Lower leg skin (tissue), 3 donors: ENCODE results near the gene GATA5.

Experiments
- CTCF ChIP-seq, 3 donors: fragments of 450-650 bp; IDR thresholded peaks; one replicate each; pipeline ENCODE4 v1.5.1; 2016; ENCODE audit warnings: antibody characterized with exemption in 3 of 3, mild to moderate bottlenecking in 3 of 3, moderate library complexity in 2 of 3
- POLR2A ChIP-seq, 2 donors: fragments of 450-650 bp; IDR thresholded peaks; one replicate each; pipeline ENCODE4 v1.6.1; 2016 to 2017; ENCODE audit warnings: antibody characterized with exemption in 2 of 2, mild to moderate bottlenecking in 1 of 2, moderate library complexity in 1 of 2

DNA sequence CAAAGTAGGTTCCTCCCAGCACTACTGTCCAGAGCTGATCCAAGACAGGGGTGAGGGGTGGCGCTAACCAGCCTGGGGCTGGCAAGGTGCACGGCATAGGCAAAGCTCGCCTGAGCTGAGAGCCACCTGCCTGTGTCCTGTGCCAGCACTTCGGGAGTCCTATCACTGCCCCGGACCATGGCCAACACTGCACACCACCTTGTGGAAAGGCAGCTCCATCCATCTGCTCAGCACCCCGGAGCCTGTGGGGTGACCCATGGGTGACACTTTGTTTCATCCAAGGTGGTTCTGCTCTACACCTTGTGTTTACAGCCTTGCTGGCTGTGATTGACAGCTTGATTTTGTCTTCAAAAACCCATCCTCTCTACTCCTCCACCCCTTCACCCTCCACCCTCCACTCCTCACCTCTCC lies 32.9 kb upstream of the GATA5 start:
- TF ChIP-seq CTCF (IDR thresholded peaks at IDR 0.05) (no peak), POLR2A (IDR thresholded peaks at IDR 0.05) (no peak)
